GM19468 (cell line): ENCODE results near the gene TUBG2.

Source experiments
- ATAC-seq: cut with Tn5 transposase; IDR thresholded peaks from one replicate; pipeline ENCODE4 v1.9.1; 2021; ENCODE audit warnings: mild to moderate bottlenecking, moderate library complexity, moderate number of reproducible peaks; ENCODE audit not compliant: unreplicated experiment; ENCODE audit errors: extremely low read depth

Gene TUBG2

DNA sequence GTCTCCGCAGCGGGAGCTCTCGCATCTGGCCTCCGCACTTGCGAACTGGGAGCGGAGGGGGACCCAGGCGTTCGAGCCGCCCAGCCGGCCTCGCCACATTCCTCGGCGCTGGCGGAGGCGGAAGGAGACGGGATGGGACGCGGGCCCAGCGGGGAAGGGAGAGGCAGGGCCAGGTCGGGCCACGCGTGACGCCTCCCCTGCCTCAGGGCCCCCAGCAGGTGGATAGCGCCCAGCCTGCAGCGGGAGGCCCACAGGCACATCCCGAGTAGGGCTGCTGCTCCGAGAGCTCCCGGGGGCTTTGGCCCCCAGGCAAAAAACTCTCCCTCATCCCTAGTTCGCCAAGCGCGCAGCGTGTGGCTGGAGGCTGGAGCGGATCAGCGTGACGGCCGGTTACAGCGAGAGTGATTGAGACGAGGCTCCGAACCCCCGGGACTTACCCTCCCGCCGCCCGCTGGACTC lies 16.9 kb downstream of the TUBG2 start:
- no peak for ATAC-seq

DNA sequence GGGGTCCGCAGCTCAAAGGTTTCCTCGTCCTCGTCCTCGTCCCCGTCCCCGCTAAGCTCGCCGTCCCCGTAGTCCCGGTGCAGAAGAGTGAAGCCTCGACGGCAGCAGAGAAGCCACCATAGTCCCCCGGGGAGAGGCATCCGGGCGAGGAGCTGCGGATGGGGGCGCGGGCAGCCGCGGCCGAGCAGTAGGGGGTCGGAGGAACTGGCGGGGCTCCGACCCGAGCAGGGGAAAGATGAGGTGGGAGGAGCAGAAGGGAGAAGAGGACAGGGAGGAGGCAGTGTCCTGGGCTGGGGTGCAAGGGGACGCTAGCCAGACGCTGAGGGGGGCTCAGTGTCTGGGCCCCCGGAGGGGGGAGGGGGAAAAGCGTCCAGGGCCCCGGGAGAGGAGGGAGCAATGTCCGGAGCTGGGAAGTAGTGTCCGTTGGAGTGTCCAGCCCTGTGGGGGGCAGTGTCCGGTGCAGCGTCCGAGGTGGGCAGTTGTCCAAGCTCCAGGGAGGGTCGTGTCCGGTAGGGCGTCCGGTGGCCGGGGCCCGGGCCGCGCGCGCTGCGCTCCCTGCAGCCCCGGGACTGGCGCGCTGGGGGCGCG lies 17.4 kb downstream of the TUBG2 start, which contains the start of gene PLEKHH3:
Gene PLEKHH3 (minus strand): TSS at position 571 of the 588 bp plus-strand sequence. CDS start 431 bp downstream, at position 140.
- no peak for ATAC-seq

DNA sequence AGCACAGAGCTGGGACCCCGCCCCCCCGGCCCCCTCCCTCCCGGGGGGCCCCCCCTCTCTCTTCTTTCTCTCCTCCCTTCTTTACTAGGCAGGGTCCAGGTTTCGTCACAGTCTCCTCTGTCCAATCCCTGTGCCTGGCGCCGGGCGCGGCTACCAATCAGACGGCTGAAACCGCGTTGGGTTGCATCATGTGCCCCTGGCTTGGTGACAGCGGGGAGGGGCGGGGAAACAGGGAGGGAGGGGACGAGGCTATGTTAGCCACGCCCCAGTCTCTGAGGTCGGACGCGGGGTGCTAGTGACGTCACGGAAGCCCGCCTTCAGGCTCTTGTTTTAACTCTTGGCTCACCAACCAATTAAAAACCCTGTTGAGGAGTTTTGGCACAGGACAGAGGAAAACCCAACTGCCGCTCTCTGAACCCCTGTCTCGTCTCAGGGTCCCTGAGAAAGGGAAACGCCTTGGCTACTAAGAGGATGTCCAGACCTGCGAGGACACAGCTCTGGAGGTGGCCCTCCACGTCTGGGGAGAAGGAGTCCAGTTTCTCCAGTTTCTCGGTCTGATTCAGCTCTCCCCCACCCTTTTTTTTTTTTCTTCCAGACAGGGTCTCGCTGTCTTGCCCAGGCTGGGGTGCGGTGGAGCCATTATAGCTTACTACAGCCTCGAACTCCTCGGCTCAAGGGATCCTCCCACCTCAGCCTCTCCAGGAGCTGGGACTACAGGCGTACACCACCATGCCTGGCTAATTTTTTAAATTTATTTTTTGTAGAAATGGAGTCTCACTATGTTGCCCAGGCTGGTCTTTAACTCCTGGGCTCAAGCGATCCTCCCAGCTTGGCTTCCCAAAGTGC lies 18.2 kb downstream of the TUBG2 start:
- peak; percentile 58 for ATAC-seq

DNA sequence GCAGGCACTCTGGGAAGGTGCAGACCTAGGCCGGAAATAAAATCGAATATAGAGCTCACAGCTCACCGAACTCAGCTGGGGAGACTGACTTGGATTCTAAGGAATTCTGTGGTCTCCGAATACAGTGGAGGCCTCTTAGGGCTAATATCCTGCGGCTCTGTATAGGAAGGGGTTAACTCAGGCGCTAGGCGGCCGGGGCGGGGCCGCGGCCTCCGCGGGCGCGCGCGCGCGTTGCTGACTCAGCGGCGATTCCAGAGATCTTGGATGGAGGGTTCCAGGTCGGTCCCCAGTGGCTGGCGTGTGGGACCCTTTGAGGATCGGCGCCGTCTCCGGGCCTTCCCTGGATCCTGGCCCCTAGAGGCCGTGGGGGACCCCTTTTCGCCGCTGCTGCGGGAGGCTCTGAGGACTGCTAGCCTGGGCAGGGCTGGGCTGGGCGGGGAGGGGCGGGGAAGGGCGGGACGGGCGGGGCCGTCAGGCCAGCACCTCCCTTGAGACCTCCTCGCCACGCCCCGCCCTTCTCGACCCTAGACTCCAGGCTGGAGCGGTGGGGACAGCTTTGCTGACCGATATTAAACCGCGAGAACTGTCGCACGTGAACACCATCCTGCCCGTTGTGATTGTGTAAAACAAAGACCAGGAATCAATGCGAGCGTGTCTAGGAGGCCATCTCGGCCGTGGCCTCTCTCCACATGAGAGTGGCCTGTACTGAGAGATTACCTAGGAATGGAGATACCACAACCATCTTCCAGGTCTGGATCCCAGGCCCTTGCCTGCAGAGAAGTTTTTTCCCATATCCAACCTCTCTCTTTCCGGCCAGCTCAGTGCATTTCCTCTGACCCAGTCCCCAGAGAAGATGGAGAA lies 19.1 kb downstream of the TUBG2 start:
- no peak for ATAC-seq

DNA sequence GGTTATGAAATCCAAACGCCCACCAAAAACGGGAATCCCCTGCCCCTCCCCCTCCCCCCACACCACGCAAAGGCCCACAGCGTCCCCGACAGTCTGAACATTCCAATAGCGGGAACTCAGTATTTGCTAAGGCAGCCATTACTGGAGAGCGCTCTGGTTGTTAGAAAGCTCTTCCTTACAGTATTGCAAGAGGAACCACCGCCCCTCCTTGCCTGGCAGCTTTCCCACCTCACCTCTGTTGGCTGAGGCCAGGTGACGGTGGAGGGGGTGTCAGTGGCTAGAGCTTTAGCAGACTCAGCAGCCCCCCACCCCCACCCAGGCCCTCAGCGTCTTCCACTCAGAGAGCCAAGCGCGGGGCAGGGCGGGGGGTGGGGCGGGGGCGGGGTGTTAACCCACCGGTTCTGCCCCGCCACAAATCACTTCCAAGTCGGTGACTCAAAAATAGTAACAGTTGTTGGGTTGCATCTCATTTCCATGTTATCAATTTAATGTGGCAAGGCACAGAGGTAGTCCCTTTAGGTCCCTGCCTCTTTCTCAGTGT lies 19.9 kb downstream of the TUBG2 start:
- no peak for ATAC-seq

DNA sequence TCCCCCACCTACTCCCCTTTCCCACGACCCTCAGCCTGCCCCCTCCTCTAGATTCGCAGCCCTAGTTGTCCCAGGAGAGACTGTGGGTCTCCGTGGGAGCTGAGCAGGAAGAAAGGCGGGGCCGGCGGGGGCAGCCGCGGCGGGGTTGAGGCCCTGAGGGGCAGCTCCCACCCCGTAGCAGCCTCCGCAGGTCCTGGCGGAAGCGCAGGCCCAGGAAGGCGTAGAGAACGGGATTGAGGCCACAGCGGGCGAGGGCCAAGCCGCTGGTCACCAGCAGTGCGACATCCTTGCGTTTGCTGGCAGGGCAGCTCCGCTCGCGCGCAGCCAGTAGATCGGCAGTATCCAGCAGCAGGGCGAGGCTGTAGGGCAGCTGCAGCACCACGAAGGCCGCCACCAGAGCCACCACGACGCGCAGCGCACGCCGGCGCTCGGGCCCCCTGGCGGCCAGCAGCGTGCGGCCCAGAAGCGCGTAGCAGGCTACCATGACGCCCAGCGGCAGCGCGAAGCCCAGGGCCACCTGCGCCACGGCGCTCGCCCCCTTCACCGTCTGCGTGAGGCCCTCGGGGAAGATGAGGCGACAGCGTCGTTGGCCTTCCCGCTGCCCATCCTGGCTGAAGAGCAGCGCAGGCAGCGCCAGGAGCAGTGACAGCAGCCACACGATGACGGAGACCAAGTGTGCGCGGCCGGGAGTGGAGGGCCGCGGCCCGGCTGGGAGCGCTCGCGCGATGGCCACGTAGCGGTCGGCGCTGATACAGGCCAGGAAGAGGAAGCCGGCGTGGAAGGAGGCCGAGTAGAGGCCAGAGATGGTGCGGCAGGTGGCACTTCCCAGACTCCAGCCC lies 20.6 kb downstream of the TUBG2 start:
- ATAC-seq = no peak

DNA sequence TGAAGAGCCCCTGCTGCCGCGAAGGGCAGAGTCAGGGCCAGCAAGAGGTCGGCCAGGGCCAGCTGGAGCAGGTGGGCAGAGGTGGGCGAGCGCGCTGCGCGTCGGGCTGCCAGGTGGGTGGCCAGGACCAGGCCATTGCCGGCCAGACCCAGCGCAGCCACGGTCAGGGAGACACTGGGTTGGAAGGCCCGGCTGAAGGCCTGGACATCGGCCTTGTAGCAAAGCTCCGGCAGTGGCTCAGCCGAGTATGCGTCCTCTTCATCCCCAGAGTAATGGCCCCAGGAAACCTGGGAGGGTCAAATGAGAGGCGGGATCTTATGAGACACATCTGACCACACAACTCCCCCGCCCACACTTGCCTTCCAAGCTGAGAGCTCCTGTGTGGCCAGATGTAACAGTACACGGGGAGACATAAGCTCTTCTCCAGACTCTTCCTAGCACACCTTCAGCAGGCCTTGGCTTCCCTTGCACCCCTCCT lies 21.3 kb downstream of the TUBG2 start:
- ATAC-seq = no peak

DNA sequence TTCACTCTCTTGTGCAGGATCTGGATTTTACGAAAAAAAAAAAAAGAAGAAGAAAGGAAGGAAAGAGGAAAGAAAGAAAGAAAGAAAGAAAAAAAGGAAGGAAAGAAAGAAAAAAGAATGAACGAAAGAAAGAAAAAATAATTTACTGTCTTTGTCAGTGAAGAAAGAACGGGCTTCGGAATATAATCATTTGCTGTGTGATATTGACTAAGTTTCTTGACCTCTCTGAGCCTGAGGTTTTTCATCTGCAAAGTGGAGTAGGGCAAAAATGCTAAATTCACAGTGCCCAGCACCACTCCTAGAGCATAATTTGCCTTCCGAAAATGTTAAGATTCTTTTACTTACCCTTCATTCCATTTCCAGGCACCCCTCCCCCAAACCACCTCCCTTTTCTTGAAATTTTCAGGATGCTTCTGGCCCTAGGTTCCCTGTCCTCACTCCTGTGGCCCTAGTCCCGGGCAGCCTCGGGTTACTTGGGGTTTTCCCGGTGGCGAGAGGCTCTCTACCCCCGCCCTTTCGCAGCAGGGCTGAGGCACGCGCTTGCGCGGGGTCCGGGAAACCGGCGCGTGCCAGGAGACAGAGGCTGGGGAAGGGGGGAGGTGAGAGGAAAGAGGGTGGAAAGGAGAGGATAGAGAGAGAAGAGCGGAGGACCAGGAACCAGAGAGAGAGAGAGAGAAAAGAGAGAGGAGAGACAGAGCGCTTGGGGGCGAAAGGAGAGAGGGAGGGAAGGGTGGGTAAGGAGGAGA lies 23.1 kb downstream of the TUBG2 start, which contains the start of gene CNTNAP1:
Gene CNTNAP1 (plus strand): TSS at position 556 of the 746 bp plus-strand sequence. CDS start 299 bp downstream, outside the sequence.
- ATAC-seq = no peak

DNA sequence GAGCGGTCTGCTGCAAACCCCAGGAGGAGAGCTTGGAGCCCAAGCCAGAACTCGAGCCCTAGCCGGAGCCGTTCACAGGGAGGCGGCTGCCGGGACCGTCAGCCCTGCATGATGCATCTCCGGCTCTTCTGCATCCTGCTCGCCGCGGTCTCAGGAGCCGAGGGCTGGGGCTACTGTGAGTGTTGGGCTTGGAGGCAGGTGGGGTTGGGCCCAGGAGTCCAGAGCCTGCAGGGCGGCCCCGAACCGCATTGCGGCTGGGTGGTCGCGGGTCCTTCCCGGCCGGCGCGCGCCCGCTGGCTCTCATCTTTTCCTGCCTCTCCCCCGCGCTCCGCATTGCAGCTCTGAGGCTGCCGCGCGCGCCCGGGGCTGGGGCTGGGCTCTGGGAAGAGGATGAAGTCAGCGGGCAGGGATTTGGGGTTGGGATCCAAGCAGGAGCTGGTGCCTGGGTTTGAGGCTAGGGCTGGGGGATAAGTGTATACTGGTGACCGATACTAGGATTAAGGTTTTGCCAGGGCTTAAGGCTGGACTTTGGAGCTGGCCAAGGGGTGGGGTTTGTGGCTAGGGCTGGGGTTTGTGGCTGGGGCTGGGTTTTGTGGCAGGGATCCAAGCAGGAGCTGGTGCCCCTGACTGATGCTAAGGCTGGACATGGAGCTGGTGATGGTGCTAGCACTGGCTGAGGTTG lies 23.8 kb downstream of the TUBG2 start:
- no peak for ATAC-seq

DNA sequence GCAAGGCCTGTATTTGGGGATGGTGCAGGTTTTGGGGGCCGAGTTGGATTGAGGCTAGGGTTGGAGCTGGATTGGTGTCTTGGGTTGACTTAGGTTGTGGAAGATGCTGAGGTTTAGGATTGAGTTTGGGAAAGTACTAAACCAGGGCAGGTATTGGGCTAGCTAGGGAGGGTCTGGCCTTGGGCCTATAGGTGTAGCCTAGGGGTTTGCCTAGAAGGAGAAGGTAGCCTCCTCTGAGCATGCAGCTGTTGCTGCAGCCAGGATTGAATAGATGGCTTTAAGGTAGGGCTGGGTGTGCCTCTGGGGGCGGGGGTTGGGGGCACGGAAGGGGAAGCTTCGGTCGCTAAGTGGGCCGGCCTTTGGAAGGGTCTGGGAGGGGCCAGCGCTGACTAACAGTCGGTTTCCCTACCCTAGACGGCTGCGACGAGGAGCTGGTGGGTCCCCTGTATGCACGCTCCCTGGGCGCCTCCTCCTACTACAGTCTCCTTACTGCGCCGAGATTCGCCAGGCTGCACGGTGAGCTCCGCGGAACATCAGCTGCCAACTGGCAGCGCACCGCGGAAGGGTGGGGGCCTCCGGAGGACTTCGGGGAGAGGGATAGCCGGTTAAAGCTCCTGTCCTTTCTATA lies 24.4 kb downstream of the TUBG2 start:
- no peak for ATAC-seq

DNA sequence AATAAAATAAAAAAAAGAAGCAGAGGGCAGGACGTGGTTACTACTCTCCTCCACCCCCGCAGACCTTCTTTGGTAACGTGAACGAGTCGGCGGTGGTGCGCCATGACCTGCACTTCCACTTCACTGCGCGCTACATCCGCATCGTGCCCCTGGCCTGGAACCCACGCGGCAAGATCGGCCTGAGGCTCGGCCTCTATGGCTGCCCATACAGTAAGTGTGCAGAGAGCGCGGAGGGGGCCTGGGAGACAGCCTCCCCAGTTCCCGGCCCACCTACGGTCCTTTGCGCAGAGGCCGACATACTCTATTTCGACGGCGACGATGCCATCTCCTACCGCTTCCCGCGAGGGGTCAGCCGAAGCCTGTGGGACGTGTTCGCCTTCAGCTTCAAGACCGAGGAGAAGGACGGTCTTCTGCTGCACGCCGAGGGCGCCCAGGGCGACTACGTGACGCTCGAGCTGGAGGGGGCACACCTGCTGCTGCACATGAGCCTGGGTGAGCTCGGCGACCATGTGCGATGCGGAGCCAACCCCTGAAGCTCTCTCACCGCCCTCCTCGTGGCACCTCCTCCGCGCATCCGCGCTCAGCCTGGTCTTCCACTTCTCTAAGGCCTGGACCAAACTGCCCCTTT lies 26.0 kb downstream of the TUBG2 start:
- no peak for ATAC-seq

DNA sequence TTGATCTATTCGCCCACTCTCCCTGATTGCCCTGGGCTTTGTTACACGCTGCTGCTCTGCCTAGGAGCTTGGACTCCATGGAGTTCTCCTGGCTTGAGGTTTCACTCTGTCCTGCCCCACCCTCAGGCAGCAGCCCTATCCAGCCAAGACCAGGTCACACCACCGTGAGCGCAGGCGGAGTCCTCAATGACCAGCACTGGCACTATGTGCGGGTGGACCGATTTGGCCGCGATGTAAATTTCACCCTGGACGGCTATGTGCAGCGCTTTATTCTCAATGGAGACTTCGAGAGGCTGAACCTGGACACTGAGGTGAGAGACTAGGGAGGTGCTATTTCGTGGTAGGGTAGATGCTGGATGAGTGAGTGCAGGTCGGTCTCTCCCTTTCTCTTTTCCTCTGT lies 26.7 kb downstream of the TUBG2 start:
- no peak for ATAC-seq

DNA sequence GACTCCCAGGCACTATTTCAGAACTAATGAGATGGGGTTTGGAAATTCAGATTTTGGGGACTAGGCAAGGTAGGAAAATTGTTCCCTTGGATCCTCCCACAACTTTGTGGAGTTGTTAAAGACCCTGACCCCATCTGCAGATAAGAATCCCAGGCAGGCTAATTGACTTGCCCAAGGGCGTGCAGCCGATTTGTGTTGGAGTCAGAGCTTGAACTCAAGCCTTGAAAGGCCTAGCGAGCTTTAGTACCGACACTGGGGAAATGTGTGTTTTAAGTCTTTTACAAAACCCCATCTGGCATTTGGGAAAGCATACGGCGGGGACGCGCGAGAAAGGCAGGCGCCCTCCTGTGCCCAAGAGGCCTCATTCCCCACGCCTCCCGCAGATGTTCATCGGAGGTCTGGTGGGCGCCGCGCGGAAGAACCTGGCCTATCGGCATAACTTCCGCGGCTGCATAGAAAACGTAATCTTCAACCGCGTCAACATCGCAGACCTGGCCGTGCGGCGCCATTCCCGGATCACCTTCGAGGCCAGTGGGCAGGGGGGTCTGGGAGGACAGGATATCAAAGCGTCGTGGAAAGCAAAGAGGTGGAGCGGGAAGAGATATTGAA lies 27.5 kb downstream of the TUBG2 start:
- no peak for ATAC-seq

DNA sequence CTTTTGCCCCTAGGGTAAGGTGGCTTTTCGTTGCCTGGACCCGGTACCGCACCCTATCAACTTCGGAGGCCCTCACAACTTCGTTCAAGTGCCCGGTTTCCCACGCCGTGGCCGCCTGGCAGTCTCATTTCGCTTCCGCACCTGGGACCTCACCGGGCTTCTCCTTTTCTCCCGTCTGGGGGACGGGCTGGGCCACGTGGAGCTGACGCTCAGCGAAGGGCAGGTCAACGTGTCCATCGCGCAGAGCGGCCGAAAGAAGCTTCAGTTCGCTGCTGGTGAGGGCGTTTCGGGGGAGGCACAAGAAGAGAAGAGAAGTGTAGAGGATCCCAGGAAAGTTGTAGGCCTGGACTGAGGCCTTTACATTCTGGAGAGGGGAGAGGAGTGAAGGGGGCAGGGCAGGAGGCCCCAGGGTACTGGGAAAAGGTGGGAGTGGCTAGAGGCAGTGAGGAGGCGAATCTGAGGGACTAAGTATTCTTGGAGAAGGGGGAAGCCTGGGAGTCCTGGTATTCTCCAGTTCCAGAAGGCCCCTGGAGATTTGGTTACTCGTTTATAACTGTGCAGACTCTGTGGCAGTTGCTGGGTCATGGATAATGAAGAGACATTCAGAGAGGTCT lies 28.7 kb downstream of the TUBG2 start:
- no peak for ATAC-seq

DNA sequence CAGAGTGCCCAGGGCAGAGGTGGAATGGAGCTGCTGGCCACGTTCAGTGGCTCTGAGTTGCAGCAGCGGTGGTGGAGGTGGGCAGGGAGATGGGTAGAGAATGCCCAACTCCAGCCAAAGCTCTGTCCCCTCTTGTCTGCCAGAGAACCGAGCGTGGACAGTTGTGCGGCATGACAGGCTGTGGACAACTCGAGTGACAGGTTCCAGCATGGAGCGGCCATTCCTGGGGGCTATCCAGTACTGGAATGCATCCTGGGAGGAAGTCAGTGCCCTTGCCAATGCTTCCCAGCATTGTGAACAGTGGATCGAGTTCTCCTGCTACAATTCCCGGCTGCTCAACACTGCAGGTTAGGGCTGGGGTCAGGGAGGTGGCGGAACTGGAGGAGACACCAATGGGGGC lies 31.5 kb downstream of the TUBG2 start:
- ATAC-seq = no peak

DNA sequence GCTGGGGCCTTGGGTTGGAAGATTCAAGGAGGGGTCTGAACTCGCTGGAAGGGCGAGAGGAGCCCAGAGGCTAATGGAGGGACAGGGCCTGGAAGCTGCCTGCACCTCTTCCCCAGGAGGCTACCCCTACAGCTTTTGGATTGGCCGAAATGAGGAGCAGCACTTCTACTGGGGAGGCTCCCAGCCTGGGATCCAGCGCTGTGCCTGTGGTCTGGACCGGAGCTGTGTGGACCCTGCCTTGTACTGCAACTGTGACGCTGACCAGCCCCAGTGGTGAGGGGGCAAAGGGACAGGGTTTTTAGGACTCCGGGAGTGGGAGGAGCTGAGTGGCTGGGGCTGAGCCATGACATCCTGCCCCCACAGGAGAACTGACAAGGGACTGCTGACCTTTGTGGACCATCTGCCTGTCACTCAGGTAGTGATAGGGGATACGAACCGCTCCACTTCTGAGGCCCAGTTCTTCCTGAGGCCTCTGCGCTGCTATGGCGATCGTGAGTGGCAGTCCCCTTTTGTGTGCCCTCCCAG lies 32.0 kb downstream of the TUBG2 start:
- ATAC-seq = no peak
